Measurements from ENCODE around the gene IPO11.
"Not testable (repeated sequence)": the region's sequence is repeated elsewhere in the genome, so short reads cannot be mapped to it uniquely, and the experiment has no call there.

Gene IPO11

GRCh38 chr5:62661126-62661525 lies 248.6 kb downstream of the IPO11 start:
- Histone ChIP-seq H3K27ac (ENCODE audit: low read depth, low read length) (no peak overlapping the region), H3K4me1 (ENCODE audit: insufficient read depth, low read length) (no peaks in the 10 kb centered on the region), H3K4me3 (ENCODE audit: low read length) (no peak overlapping the region), H3K9ac (ENCODE audit: low read depth, low read length) (no peak overlapping the region), H3K36me3 (ENCODE audit: insufficient read depth, low read length) (no peaks in the 10 kb centered on the region), H3K27me3 (ENCODE audit: insufficient read depth, low read length) (no peaks in the 10 kb centered on the region), H3K9me3 (ENCODE audit: insufficient read depth, low read depth, low read length) (no peaks in the 10 kb centered on the region)
- 90% methylated on average over 8 of the region's 8 CpGs for WGBS

- 93% methylated on average over 1 of the region's 2 CpGs for WGBS
- Histone ChIP-seq H3K9ac (ENCODE audit: low read depth, low read length) (no peak overlapping the region), H3K9me3 (ENCODE audit: insufficient read depth, low read depth, low read length) (no peaks in the 10 kb centered on the region), H3K27me3 (ENCODE audit: insufficient read depth, low read length) (no peaks in the 10 kb centered on the region), H3K36me3 (ENCODE audit: insufficient read depth, low read length) (no peaks in the 10 kb centered on the region), H3K27ac (ENCODE audit: low read depth, low read length) (no peak overlapping the region), H3K4me3 (ENCODE audit: low read length) (no peak overlapping the region), H3K4me1 (ENCODE audit: insufficient read depth, low read length) (no peaks in the 10 kb centered on the region)
Measured at GRCh38 chr5:62662521-62662920, 250.0 kb downstream of the IPO11 start.

- no peak overlapping the region for H3K27ac ChIP-seq (ENCODE audit: low read depth, low read length)
- no peak overlapping the region for H3K9ac ChIP-seq (ENCODE audit: low read depth, low read length)
- H3K4me3 ChIP-seq (ENCODE audit: low read length): no peak overlapping the region
- no peaks in the 10 kb centered on the region; the same call in 1 of the 2 replicates for H3K9me3 ChIP-seq (ENCODE audit: insufficient read depth, low read depth, low read length)
- H3K36me3 ChIP-seq (ENCODE audit: insufficient read depth, low read length): no peaks in the 10 kb centered on the region
- WGBS: 94% methylated on average over 1 of the region's 1 CpG
- no peaks in the 10 kb centered on the region for H3K4me1 ChIP-seq (ENCODE audit: insufficient read depth, low read length)
- H3K27me3 ChIP-seq (ENCODE audit: insufficient read depth, low read length): no peaks in the 10 kb centered on the region
Measured at GRCh38 chr5:62671479-62671878, 258.9 kb downstream of the IPO11 start.

GRCh38 chr5:62676596-62676995 lies 264.0 kb downstream of the IPO11 start:
- H3K9ac ChIP-seq (ENCODE audit: low read depth, low read length); H3K27me3 ChIP-seq (ENCODE audit: insufficient read depth, low read length); H3K9me3 ChIP-seq (ENCODE audit: insufficient read depth, low read depth, low read length); H3K4me3 ChIP-seq (ENCODE audit: low read length); H3K4me1 ChIP-seq (ENCODE audit: insufficient read depth, low read length); H3K36me3 ChIP-seq (ENCODE audit: insufficient read depth, low read length); H3K27ac ChIP-seq (ENCODE audit: low read depth, low read length): not testable (repeated sequence)
